SHP77 treated with DMSO at 0.1 percent for 48 hours (cell line): Measurements from ENCODE around the gene ATG12.

Experiments used
- DNase-seq: peaks from one replicate; lab custom pipeline; 2025; lab: John Stamatoyannopoulos, UW

ATG12 gene

DNA sequence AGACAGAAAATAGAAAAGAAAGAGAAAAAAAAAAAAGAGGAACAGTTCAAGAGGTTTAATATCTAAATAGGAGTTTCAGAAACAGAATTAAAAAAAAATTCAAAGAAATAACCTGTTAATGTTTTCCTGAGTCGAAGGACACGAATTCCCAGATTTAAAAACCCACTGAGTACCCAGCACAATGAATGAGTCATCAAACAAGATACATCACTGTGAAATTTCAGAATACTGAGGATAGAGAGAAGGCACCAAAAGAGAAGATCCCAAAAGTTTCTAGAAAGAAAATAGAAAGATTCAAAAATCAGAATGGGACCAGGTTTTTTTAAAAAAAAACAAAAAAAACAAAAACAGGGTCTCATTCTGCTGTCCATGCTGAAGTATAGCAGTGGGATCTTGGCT lies 33.7 kb downstream of the ATG12 start:
- DNase-seq = no peak

DNA sequence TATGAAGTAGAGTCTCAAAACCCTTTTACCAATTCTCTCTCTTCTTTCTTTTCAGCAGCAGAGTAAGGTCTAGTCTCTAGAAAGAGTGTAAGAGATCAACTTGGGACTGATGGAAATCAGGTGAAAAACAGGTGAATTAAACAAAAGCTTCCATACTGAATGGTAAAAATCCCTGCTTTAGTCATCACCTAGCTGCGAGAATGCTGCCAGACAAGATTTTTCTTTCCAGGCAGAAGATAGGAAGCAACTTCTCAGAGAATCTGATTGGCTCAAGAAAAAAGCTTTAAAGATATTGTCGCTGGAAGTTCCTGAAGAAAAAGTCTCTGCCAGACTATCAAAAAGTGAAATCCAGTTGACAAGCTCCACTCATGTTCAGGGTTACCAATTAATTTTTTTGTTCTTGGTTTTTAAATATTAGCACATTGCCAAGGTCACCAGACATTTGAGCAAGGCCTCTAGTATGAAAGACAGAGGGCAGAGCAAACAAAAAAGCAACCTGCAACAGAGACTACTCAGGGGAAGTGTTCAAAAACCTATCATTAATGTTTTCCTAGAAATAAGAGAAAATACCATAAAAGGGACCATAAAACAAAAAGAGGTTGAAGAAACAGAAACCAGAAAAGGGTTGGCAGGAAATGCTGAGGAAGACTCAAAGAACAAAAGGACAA lies 34.2 kb downstream of the ATG12 start:
- DNase-seq = no peak

DNA sequence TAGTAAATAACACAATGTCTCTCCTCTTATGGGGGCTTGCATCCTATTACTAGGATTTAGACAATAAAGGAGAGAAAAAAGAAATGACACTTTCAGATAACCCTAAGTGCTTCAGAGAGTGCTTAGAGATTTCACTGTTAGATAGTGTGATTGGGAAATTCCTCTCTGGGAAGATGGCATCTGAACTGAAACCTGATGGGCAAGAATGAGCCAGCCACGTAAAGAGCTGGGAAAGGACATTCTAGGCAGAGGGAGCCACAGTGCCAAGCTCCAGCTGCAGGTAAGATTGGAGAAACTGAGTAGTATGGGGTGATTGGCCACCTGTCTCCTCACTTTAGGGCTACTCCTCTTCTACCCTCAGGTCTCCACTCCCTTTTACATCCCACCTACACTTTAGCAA lies 39.4 kb downstream of the ATG12 start:
- DNase-seq = no peak

DNA sequence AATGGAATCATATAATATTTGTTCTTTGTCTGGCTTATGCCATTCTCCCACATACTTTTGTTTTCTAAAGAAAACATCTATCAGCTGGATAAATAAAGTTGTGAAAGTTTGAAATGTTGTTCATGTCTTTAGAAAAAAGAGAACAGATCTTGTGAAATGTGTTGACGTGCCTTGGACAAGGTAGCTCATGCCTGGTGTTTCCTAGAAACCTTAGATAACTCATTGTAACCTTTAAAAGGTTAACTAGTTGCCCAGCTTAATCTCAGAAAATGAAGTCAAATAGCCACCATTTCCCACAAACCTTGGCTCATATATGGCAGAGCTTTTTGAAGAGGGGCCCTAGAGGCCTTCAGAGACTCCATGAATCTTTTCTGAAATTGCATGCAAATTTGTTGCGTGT lies 40.2 kb downstream of the ATG12 start:
- DNase-seq = no peak

DNA sequence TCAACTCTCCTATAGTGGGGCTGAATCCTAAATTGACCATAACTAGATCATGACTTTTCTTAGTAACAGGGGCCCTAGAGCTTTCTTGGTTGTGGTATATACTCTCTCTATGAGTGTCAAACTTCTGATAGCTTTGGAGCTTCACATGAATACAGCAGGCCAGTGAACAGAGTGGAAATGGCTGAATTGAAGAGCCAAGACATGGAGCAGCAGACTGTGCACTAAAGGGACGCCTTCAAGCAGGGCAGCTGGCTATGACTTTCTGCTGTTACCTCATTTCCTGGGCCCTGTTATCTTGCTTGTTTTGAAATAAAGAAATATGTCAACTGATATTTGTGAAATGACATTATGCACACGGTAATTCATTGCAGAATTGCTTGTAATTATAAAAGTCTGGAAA lies 41.3 kb downstream of the ATG12 start:
- DNase-seq = no peak

DNA sequence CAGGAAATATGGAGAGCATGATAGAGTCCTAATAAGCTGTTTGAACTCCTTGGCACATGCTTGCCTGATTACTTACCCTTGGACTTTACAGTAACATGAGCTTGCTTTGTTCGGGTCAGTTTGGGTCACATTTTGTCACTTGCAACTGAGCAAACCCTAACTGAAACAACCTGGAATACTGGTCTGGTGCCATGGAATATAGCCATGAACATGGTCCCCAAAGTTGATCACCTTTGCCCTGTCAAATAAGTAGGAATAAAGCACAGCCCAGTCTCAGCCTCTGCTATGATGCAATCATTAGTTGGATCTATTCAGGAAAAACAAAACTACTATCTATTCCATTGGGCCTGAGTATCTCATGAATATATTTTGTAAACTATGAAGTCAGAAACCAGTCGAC lies 43.1 kb downstream of the ATG12 start:
- DNase-seq = no peak

DNA sequence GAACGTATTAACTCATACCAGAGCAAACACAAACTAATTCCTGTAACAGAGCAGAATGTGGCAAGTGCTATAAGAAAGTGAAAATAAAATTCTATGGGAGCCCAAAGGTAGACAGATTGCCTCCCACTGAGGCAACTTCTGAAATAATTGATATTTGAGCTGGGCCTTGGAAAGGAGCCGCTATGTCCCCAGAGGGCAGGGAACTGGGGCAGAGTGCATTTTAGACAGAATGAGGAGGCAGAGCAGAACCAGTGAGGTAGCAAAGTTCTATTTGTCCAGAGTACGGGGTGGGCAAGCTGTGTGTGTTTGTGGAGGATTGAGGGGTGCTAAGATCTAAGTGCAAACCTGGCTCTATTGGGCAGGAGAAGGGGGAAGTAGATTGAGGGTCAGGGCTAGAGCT lies 44.7 kb downstream of the ATG12 start:
- DNase-seq = no peak

DNA sequence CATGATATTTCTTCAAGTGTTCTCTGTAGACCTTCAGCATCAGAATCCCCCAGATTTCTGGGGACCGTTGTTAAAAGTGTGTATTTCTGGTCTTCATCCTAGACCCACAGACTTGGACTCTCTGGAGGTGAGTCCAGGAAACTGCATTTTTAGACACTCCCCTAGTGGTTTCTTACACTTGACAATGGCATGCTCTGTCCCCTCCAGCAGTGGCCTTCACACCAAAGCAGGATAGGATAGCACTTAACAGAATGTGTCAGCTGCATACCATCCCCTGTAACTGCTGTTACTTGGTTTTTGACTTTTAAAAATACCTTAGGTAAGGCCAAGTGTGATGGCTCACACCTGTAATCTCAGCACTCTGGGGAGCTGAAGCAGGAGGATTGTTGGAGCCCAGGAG lies 45.7 kb downstream of the ATG12 start:
- DNase-seq = no peak

DNA sequence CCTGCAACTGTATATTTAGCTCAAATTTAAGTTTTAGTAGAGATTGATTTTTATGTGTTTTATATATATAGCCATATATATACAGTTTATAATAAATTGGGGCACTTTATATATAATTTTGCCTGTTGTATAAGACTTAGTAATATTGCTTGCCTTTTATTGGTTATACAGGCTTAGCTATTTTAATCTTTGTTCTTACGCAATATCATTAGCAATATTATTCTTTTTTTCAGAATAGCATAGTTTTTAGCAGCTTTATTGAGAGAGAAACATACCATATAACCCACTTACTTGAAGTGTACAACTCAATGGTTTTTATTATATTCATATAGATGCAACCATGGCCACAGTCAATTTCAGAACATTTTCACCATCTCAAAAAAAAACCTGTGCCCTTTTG lies 52.9 kb downstream of the ATG12 start:
- no peak for DNase-seq

DNA sequence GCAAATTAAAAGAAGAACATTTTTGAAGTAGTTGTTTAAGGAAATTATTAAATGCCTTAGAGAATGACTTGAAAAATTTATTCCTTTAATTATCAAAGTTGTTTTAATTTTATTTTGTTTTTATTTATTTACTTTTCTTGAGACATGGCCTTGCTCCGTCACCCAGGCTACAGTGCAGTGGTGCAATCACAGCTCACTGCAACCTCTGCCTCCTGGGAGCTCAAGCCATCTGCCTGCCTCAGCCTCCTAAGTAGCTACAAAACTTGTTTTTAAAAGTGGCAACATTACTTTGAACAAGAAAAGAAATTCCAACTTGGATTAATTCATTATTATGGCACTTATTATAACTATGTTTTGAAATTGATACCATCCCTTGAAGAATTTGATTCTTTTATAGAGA lies 53.9 kb downstream of the ATG12 start:
- no peak for DNase-seq

DNA sequence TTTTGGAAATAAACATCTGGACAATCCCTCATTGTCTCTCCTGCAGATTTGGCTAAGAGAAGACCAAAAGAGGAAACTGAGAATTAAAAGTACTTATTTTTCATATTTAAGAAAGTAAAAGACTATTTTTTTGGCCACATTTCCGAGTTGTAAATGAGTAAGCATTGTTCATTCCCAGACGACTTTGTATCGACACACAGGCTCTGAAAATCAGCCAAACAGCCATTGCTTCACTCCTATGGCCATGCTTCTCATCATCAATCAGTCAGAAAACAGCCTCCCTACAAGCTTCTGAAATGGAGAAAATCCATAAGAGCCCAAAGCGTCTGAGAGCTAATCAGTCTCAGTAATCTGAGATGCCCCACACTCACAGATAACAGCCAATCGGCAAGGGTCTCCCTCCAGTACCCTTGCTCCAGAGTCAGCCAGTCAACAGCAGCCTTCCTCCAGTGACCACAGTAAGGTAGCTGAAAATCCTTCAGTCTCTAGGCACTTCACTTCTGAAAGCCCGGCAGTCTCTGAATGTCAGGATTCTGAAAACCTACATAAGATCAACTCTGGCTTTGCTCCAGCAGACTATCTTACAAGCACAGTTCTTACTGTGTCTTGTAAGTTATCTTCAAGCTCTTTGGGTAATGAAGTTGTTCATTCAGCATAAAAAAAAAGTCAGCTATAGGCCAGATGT lies 55.8 kb downstream of the ATG12 start:
- DNase-seq = no peak

DNA sequence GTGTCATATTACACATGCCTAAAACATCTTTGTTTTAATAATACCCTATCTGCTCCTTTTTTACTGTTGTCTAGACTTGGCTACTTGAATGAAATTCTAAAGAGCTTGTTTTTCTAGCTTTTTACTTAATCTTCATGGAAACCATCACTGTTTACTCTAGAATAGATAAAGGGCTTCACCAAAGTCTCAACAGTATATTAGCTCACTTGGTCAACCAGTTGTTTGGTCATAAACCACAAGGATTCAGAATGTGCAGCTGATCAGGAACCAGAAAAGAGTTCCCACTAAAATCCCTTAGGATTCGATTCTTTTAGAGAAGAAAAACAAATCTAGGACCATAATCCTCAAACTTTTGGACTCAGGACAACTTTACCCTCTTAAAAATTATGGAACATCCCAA lies 62.9 kb downstream of the ATG12 start:
- no peak for DNase-seq
